Measurements from ENCODE around the gene AICDA.

The AICDA gene

DNA sequence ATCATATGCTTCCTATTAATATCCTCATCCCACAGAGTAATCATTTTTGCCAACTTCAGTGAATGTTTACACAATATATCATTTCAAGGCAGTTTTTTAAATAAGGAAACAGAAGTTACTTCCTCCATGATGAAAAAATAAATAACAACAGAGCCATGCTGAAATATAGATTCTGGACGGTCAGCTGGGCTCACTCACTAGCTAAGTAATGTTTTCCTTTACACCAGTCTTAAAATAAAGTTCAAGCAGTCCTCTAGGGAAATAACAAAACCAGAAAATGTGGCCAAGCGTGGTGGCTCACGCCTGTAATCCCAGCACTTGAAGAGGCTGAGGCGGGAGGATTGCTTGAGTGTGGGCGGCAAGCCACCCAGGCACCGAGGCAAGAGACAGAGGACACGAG lies 28.7 kb downstream of the AICDA start:
- ATAC-seq: no peak
- TF ChIP-seq, protein P1, sequence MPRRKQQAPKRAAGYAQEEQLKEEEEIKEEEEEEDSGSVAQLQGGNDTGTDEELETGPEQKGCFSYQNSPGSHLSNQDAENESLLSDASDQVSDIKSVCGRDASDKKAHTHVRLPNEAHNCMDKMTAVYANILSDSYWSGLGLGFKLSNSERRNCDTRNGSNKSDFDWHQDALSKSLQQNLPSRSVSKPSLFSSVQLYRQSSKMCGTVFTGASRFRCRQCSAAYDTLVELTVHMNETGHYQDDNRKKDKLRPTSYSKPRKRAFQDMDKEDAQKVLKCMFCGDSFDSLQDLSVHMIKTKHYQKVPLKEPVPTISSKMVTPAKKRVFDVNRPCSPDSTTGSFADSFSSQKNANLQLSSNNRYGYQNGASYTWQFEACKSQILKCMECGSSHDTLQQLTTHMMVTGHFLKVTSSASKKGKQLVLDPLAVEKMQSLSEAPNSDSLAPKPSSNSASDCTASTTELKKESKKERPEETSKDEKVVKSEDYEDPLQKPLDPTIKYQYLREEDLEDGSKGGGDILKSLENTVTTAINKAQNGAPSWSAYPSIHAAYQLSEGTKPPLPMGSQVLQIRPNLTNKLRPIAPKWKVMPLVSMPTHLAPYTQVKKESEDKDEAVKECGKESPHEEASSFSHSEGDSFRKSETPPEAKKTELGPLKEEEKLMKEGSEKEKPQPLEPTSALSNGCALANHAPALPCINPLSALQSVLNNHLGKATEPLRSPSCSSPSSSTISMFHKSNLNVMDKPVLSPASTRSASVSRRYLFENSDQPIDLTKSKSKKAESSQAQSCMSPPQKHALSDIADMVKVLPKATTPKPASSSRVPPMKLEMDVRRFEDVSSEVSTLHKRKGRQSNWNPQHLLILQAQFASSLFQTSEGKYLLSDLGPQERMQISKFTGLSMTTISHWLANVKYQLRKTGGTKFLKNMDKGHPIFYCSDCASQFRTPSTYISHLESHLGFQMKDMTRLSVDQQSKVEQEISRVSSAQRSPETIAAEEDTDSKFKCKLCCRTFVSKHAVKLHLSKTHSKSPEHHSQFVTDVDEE (CRISPR knock-in tag; IDR thresholded peaks at IDR 0.05): no peak
- no peak for TF ChIP-seq ESRRG (CRISPR knock-in tag; IDR thresholded peaks at IDR 0.05)
- TF ChIP-seq, protein P2, sequence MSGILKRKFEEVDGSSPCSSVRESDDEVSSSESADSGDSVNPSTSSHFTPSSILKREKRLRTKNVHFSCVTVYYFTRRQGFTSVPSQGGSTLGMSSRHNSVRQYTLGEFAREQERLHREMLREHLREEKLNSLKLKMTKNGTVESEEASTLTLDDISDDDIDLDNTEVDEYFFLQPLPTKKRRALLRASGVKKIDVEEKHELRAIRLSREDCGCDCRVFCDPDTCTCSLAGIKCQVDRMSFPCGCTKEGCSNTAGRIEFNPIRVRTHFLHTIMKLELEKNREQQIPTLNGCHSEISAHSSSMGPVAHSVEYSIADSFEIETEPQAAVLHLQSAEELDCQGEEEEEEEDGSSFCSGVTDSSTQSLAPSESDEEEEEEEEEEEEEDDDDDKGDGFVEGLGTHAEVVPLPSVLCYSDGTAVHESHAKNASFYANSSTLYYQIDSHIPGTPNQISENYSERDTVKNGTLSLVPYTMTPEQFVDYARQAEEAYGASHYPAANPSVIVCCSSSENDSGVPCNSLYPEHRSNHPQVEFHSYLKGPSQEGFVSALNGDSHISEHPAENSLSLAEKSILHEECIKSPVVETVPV (CRISPR knock-in tag; IDR thresholded peaks at IDR 0.05): no peak
- no peak for TF ChIP-seq BACH2 (CRISPR knock-in tag; IDR thresholded peaks at IDR 0.05; ENCODE audit: borderline replicate concordance)
- TF ChIP-seq CSDC2 (CRISPR knock-in tag; IDR thresholded peaks at IDR 0.05): no peak
- TF ChIP-seq ZFP3 (CRISPR knock-in tag; IDR thresholded peaks at IDR 0.05): no peak
- TF ChIP-seq ZNF8 (CRISPR knock-in tag; IDR thresholded peaks at IDR 0.05): no peak
- no peak for TF ChIP-seq SNAI2 (CRISPR knock-in tag; IDR thresholded peaks at IDR 0.05)
- TF ChIP-seq GLIS3 (CRISPR knock-in tag; IDR thresholded peaks at IDR 0.05): no peak

DNA sequence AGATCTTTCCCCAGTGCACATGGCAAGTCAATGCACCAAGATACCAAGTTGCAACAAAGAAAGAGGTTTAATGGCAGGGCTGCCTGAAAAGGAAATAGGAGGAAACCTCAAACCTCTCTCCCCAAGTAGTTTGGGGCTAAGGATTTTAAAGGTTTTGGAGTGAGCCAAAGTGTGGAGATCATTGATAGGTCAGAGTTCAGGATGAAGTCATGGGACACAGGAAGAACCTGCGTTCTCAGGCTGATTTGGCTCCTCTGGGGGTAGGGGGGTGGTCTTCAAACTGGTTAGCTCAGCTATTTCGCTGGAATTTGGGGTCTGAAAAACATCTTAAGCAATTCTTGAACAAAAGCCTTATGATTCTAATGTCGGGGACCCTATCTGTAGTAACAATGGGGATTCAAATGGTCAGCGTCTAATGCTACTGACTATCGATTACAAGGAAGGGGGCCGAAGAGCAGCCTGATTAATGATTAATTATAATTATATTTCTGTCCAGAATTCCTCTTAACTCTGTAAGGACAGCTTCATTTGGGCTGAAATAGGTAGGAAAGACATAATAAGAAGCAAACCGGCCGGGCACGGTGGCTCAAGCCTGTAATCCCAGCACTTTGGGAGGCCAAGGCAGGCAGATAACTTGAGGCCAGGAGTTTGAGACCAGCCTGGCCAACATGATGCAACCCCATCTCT lies 31.4 kb downstream of the AICDA start:
- no peak for ATAC-seq
- TF ChIP-seq ZFP30 (CRISPR knock-in tag; IDR thresholded peaks at IDR 0.05) (no peak), SNAI2 (CRISPR knock-in tag; IDR thresholded peaks at IDR 0.05) (no peak), PPARA (CRISPR knock-in tag; IDR thresholded peaks at IDR 0.05; ENCODE audit: borderline replicate concordance) (no peak), ZNF565 (CRISPR knock-in tag; conservative IDR thresholded peaks at IDR 0.05; ENCODE audit: low read depth) (no peak), ZNF70 (CRISPR knock-in tag; IDR thresholded peaks at IDR 0.05) (no peak), ZNF8 (CRISPR knock-in tag; IDR thresholded peaks at IDR 0.05) (no peak), RARB (CRISPR knock-in tag; IDR thresholded peaks at IDR 0.05) (no peak)
- TF ChIP-seq, protein P3, sequence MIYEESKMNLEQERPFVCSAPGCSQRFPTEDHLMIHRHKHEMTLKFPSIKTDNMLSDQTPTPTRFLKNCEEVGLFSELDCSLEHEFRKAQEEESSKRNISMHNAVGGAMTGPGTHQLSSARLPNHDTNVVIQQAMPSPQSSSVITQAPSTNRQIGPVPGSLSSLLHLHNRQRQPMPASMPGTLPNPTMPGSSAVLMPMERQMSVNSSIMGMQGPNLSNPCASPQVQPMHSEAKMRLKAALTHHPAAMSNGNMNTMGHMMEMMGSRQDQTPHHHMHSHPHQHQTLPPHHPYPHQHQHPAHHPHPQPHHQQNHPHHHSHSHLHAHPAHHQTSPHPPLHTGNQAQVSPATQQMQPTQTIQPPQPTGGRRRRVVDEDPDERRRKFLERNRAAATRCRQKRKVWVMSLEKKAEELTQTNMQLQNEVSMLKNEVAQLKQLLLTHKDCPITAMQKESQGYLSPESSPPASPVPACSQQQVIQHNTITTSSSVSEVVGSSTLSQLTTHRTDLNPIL (CRISPR knock-in tag; IDR thresholded peaks at IDR 0.05; ENCODE audit: low read depth): no peak
- TF ChIP-seq, protein P4, sequence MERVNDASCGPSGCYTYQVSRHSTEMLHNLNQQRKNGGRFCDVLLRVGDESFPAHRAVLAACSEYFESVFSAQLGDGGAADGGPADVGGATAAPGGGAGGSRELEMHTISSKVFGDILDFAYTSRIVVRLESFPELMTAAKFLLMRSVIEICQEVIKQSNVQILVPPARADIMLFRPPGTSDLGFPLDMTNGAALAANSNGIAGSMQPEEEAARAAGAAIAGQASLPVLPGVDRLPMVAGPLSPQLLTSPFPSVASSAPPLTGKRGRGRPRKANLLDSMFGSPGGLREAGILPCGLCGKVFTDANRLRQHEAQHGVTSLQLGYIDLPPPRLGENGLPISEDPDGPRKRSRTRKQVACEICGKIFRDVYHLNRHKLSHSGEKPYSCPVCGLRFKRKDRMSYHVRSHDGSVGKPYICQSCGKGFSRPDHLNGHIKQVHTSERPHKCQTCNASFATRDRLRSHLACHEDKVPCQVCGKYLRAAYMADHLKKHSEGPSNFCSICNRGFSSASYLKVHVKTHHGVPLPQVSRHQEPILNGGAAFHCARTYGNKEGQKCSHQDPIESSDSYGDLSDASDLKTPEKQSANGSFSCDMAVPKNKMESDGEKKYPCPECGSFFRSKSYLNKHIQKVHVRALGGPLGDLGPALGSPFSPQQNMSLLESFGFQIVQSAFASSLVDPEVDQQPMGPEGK (CRISPR knock-in tag; IDR thresholded peaks at IDR 0.05; ENCODE audit: borderline replicate concordance): no peak

DNA sequence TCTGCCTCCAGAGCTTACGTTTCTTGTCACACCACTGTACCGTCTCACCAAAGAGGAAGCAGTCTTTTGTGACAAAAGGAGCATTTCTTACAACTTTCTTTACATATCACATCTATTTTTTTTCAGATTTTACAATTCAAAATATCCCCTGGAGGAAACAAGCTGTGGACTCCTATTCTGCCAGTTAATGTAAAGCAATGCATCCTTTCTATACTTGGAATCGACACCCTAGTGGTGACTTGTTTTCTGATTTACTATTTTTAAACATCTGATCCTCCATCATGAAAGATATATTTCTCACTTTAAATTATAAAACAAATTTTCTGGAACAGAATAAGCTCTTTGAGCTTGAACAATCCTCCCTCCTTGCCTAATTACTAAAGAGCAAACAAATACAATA lies 34.8 kb downstream of the AICDA start:
- TF ChIP-seq ZC3H10 (CRISPR knock-in tag; IDR thresholded peaks at IDR 0.05) (no peak), TOX (CRISPR knock-in tag; IDR thresholded peaks at IDR 0.05; ENCODE audit: borderline replicate concordance) (no peak), TCF4 (CRISPR knock-in tag; IDR thresholded peaks at IDR 0.05; ENCODE audit: borderline replicate concordance) (no peak), ISL1 (CRISPR knock-in tag; IDR thresholded peaks at IDR 0.05) (no peak)
- TF ChIP-seq, protein P2 (CRISPR knock-in tag; IDR thresholded peaks at IDR 0.05): no peak
- TF ChIP-seq, protein P4 (CRISPR knock-in tag; IDR thresholded peaks at IDR 0.05; ENCODE audit: borderline replicate concordance): no peak
- ATAC-seq: no peak
